ENCODE data around the gene DUSP11.

- no peak for TF ChIP-seq YY1 (IDR thresholded peaks at IDR 0.05; ENCODE audit: insufficient read depth, insufficient read length)
- TF ChIP-seq ZNF274 (IDR thresholded peaks at IDR 0.05; ENCODE audit: low read depth, low read length): no peak
- TF ChIP-seq SUZ12 (IDR thresholded peaks at IDR 0.05; ENCODE audit: extremely low read depth, insufficient read depth, insufficient read length): no peak
These were observed 49.1 kb downstream of the DUSP11 start for GRCh38 chr2:73730810-73731209.

Measured in NT2/D1 (cell line).